ENCODE measurements around the gene MCC.

Gene MCC

DNA sequence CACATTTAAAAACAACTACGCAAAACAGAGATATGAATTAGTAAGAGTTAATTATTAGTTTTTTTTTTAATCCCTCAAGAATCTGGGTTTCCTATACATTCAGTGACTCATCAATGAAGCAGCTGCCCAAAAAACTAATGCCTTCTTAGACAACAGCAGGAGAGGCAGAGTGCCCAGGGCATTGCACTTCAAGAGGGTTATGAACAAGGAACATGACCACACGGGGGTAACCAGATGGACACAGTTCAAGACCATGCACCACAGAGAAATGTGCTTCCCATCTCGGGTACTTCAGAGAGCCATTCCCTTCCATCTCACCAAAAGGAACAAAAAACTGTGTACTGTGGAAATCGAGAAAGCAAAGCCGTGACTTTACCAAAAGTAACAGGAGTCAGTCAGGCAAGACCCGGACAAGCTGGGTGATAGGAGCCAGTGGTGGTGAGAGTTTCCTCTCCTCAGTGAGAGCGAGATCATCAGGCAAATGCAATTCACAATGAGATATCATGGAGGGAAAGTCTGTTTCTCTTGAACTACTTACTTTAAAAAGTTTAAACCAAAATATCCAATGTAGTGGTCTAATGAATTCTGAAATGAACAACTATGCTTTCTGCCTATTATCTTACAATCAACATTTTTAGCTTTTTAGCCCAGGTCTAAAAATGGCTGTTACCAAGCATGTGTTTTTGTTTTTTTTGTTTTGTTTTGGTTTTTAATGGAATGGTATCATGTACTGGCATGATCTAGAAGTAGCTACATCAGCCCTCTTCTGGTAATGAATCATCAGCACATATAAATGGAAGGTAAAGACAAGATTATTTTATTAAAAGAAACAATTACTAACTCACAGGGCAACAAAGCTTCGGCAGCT, 245.5 kb downstream of the MCC start:
- DNase-seq (ENCODE audit: low read depth), result peak; percentile 35
- TF ChIP-seq, protein P1, sequence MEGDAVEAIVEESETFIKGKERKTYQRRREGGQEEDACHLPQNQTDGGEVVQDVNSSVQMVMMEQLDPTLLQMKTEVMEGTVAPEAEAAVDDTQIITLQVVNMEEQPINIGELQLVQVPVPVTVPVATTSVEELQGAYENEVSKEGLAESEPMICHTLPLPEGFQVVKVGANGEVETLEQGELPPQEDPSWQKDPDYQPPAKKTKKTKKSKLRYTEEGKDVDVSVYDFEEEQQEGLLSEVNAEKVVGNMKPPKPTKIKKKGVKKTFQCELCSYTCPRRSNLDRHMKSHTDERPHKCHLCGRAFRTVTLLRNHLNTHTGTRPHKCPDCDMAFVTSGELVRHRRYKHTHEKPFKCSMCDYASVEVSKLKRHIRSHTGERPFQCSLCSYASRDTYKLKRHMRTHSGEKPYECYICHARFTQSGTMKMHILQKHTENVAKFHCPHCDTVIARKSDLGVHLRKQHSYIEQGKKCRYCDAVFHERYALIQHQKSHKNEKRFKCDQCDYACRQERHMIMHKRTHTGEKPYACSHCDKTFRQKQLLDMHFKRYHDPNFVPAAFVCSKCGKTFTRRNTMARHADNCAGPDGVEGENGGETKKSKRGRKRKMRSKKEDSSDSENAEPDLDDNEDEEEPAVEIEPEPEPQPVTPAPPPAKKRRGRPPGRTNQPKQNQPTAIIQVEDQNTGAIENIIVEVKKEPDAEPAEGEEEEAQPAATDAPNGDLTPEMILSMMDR (conservative IDR thresholded peaks at IDR 0.05; ENCODE audit: control insufficient read depth, insufficient read depth, low read depth, low read length), result no peak
- no peak overlapping the region for H3K4me3 ChIP-seq (ENCODE audit: control insufficient read depth, low read depth, low read length)

DNA sequence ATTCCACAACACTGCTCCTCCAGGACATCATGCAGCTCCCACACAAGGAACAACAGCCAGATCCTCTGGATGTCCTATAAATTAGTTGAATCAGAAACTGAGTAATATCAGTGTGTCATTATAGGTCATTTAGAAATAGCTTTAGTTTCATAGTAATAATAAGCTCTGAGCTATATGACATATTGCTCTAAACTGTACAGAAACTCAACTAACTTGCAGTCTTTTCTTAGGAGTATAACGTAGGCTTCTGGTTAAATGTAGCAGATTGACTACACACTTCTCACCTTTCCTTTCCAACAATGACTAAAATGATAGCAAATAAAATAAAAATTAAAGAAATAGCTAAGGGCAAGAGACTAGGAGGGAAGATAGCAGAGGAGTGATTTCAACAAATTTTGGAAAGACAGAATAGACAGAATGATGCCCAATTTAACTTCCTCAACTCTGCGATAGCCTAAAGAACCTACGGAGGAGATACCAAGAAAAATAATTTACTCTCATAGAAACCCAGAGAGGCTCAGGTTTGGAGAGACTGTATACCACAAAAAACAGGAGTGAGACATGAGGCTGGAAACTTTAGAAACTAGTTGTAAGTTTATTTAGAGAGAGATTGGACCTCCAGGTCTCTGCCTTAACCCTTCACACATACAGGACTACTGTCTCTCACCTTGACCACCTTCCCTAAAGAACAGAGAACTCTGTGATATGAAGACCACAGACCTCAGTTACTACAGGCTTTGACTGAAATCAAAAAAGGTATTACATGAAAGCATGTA, 247.1 kb downstream of the MCC start:
- no peak overlapping the region for H3K4me3 ChIP-seq (ENCODE audit: control insufficient read depth, low read depth, low read length)
- DNase-seq (ENCODE audit: low read depth), result no peak
- TF ChIP-seq, protein P1 (conservative IDR thresholded peaks at IDR 0.05; ENCODE audit: control insufficient read depth, insufficient read depth, low read depth, low read length), result no peak

DNA sequence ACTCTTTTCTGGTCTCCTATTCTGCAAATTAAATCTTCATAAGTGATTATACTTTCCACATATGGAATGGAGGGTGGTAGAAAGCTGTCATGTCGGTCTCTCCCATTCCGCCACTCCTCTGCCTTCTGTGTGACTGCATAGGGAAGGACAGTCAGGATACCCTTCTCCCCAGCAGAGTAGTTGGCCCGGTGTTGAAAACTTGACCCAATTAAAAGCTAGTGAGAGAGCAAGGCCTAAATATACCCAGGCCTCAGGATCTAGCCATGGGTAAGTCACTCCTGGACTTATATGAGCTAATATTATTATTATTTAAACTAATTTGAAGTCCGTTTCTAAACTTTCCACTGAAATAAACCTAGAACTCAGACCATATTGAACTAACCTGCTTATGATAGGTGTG, 248.2 kb downstream of the MCC start:
- no peak overlapping the region for H3K4me3 ChIP-seq (ENCODE audit: control insufficient read depth, low read depth, low read length)
- TF ChIP-seq, protein P1 (conservative IDR thresholded peaks at IDR 0.05; ENCODE audit: control insufficient read depth, insufficient read depth, low read depth, low read length), result no peak
- DNase-seq (ENCODE audit: low read depth), result no peak

DNA sequence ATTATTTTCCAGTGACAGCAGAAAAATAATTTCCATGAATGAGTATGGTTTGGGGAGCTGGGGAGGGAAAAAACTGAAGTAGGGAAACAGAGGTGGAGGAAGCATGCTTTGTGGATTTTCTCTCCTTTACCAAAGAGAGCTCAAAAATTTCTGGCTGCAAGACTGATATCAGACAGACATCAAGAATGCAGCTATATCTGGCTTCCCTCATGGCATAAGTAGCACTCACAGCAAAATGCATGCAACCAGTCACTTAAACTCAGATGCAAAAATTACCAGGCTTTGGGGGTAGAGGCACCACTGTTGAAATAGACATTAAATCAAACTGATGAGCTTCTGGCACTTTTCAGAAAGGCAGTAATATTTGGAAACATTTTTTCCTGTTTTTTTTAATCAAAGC, 250.4 kb downstream of the MCC start:
- DNase-seq (ENCODE audit: low read depth), result no peak
- TF ChIP-seq, protein P1 (conservative IDR thresholded peaks at IDR 0.05; ENCODE audit: control insufficient read depth, insufficient read depth, low read depth, low read length), result no peak
- no peak overlapping the region for H3K4me3 ChIP-seq (ENCODE audit: control insufficient read depth, low read depth, low read length)

DNA sequence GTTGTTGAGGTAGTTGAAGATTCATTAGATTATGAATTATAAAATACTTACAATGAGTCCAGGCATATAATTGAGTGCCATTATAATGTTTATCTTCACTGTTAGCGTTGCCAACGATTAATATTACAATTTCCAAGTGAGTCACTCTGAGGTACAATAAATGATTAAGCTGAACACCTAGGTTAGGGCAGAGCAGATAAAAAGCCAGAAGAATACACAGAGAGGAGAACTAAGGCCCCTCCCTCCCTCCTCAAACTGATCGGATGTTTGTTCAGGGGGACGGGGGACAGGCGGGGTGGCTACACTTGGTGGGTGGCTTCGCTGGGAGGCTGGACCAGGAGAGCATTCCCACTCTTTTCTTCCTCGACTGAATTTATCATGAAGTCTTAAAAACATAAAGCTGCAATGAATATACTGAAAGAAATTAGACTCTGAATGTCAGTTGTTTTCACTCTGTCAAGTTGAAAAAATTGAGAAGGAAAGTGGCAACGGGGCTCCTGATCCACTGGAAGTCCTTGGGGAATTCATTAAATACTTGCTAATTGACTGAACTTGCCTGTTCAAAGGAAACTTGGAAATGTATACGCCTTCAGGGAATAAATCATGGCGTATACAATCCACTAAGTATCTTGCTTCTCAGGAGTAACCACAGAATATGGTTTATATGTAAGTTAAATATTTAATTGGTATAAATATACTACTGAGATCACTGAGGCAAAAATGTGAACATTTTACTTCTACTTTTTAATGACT, 251.5 kb downstream of the MCC start:
- TF ChIP-seq, protein P1 (conservative IDR thresholded peaks at IDR 0.05; ENCODE audit: control insufficient read depth, insufficient read depth, low read depth, low read length), result no peak
- H3K4me3 ChIP-seq (ENCODE audit: control insufficient read depth, low read depth, low read length), result no peak overlapping the region
- DNase-seq (ENCODE audit: low read depth), result no peak

DNA sequence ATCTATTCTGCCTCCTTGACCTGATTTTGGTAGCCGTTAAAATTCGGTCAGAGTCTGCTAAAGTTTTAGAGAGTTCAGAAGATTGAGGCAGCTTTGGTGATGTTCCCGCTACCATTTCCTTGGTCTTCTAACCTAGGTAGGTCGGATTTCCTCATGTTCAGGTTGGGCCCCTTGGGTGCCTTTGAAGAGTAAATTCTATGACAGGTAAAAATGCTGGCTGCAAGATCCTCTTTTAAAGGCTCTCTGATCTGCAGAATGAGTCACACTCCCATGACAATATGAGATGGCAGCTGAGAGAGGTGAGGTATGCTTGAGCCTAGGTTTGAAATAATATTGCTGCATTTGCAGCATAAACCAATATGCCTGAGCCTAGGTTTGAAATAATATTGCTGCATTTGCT, 252.4 kb downstream of the MCC start:
- no peak for DNase-seq (ENCODE audit: low read depth)
- TF ChIP-seq, protein P1 (conservative IDR thresholded peaks at IDR 0.05; ENCODE audit: control insufficient read depth, insufficient read depth, low read depth, low read length), result no peak

More for the DNA sequence above, 252.4 kb downstream of the MCC start:
- H3K4me3 ChIP-seq (ENCODE audit: control insufficient read depth, low read depth, low read length), result no peak overlapping the region
